ENCODE measurements around the gene SLC38A3.
"Not testable (repeated sequence)": the region's sequence is repeated elsewhere in the genome, so short reads cannot be mapped to it uniquely, and the experiment has no call there.

DNA sequence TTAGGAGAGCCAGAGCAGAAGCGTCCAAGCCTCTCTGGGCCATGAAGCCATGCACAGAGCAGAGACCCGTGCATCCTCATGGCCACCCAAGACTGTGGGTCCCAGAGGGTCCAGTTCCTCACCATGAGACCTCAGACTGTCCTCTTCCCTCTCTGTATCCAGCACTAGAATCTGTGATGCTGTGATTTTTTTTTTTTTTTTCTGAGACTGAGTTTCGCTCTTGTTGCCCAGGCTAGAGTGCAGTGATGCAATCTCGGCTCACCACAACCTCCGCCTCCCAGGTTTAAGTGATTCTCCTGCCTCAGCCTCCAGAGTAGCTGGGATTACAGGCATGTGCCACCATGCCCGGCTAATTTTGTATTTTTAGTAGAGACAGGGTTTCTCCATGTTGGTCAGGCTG lies 39.7 kb downstream of the SLC38A3 start:
- not testable (repeated sequence) for TF ChIP-seq POLR2A (IDR thresholded peaks at IDR 0.05)
- TF ChIP-seq, protein P1, sequence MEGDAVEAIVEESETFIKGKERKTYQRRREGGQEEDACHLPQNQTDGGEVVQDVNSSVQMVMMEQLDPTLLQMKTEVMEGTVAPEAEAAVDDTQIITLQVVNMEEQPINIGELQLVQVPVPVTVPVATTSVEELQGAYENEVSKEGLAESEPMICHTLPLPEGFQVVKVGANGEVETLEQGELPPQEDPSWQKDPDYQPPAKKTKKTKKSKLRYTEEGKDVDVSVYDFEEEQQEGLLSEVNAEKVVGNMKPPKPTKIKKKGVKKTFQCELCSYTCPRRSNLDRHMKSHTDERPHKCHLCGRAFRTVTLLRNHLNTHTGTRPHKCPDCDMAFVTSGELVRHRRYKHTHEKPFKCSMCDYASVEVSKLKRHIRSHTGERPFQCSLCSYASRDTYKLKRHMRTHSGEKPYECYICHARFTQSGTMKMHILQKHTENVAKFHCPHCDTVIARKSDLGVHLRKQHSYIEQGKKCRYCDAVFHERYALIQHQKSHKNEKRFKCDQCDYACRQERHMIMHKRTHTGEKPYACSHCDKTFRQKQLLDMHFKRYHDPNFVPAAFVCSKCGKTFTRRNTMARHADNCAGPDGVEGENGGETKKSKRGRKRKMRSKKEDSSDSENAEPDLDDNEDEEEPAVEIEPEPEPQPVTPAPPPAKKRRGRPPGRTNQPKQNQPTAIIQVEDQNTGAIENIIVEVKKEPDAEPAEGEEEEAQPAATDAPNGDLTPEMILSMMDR (IDR thresholded peaks at IDR 0.05): not testable (repeated sequence)

Measured in esophagus squamous epithelium (tissue), 4 donors.